WTC11 (cell line): ENCODE measurements around the gene SOD1. TPM values are rescaled to one million over a fixed set of nuclear protein-coding genes. Genes with fewer than 3 reads are reported as not detected.
"Not testable (repeated sequence)": the region's sequence is repeated elsewhere in the genome, so short reads cannot be mapped to it uniquely, and the experiment has no call there.

ENCODE experiments used
- ATAC-seq: fragments of 200-7000 bp; cut with Tn5 transposase; 2 replicates; pipeline ENCODE4 v1.10.0; 2021; ENCODE audit warnings: mild to moderate bottlenecking, moderate library complexity
- CTCF ChIA-PET: fragments of 300-600 bp; sonication (Branson Sonifier 250); formaldehyde crosslinking; loops from one replicate; lab custom pipeline; 2021; ENCODE audit warnings: antibody characterized with exemption; lab: Charles Lee
- POLR2A ChIA-PET: fragments of 350-600 bp; sonication (Branson Sonifier 250); formaldehyde crosslinking; loops from one replicate; lab custom pipeline; 2021; ENCODE audit warnings: antibody characterized with exemption; lab: Charles Lee
- DNase-seq: peaks from one replicate; pipeline ENCODE4 v3.0.0; 2021; ENCODE audit warnings: low spot score
- H3K27ac Mint-ChIP-seq: 2 replicates; pipeline ENCODE4 v1.8.0; 2021; ENCODE audit warnings: mixed read lengths
- H3K27me3 Mint-ChIP-seq: 2 replicates; pipeline ENCODE4 v1.8.0; 2021; ENCODE audit warnings: low read depth, mild to moderate bottlenecking, moderate library complexity, mixed read lengths
- H3K36me3 Mint-ChIP-seq: 2 replicates; pipeline ENCODE4 v1.8.0; 2021; ENCODE audit warnings: mixed read lengths
- H3K4me1 Mint-ChIP-seq: 2 replicates; pipeline ENCODE4 v1.8.0; 2022; ENCODE audit warnings: mixed read lengths
- H3K4me3 Mint-ChIP-seq: 2 replicates; pipeline ENCODE4 v1.8.0; 2021; ENCODE audit warnings: mild to moderate bottlenecking, moderate library complexity, mixed read lengths
- H3K9me3 Mint-ChIP-seq: 2 replicates; pipeline ENCODE4 v1.8.0; 2021; ENCODE audit warnings: mixed read lengths
- ATF2 ChIP-seq: sonication (generic); formaldehyde crosslinking; IDR thresholded peaks from 2 replicates; pipeline ENCODE4 v1.8.1; 2022; ENCODE audit warnings: low read depth, missing genetic modification reagents, borderline replicate concordance
- ATF6 ChIP-seq: sonication (generic); formaldehyde crosslinking; IDR thresholded peaks from 2 replicates; pipeline ENCODE4 v1.8.1; 2023; ENCODE audit warnings: mild to moderate bottlenecking, missing genetic modification reagents
- E2F4 ChIP-seq: sonication (generic); formaldehyde crosslinking; IDR thresholded peaks from 2 replicates; pipeline ENCODE4 v1.8.1; 2022; ENCODE audit warnings: low read depth, mild to moderate bottlenecking, moderate library complexity, missing genetic modification reagents, borderline replicate concordance
- E2F5 ChIP-seq: sonication (generic); formaldehyde crosslinking; IDR thresholded peaks from 2 replicates; pipeline ENCODE4 v1.8.1; 2022; ENCODE audit warnings: mild to moderate bottlenecking, moderate library complexity, missing genetic modification reagents
- FOXP4 ChIP-seq: sonication (generic); formaldehyde crosslinking; IDR thresholded peaks from 2 replicates; pipeline ENCODE4 v1.8.0; 2022; ENCODE audit warnings: mild to moderate bottlenecking, missing genetic modification reagents
- HMGA2 ChIP-seq: fragments of 250-450 bp; sonication (Bioruptor Pico); IDR thresholded peaks from 2 replicates; pipeline ENCODE4 v1.4.0; 2021; ENCODE audit warnings: mild to moderate bottlenecking, moderate library complexity
- IRF1 ChIP-seq: sonication (generic); formaldehyde crosslinking; IDR thresholded peaks from 2 replicates; pipeline ENCODE4 v1.8.0; 2023; ENCODE audit warnings: missing genetic modification reagents
- JAZF1 ChIP-seq: fragments of 250-450 bp; sonication (Bioruptor Pico); IDR thresholded peaks from 2 replicates; pipeline ENCODE4 v1.9.0; 2021; ENCODE audit warnings: moderate library complexity, mild to moderate bottlenecking, inconsistent platforms
- MYBL2 ChIP-seq: sonication (generic); formaldehyde crosslinking; IDR thresholded peaks from 2 replicates; pipeline ENCODE4 v1.8.1; 2023; ENCODE audit warnings: mild to moderate bottlenecking, moderate library complexity, missing genetic modification reagents
- NFYB ChIP-seq: sonication (generic); formaldehyde crosslinking; conservative IDR thresholded peaks from 2 replicates; pipeline ENCODE4 v1.8.0; 2022; ENCODE audit warnings: low read depth, missing genetic modification reagents
- NR1H2 ChIP-seq: sonication (generic); formaldehyde crosslinking; IDR thresholded peaks from 2 replicates; pipeline ENCODE4 v1.9.0; 2021; ENCODE audit warnings: mild to moderate bottlenecking, moderate library complexity, missing genetic modification reagents
- OVOL2 ChIP-seq: fragments of 250-450 bp; sonication (Bioruptor Pico); IDR thresholded peaks from 2 replicates; pipeline ENCODE4 v1.9.0; 2021; ENCODE audit warnings: mild to moderate bottlenecking, borderline replicate concordance
- RELA ChIP-seq: sonication (generic); formaldehyde crosslinking; IDR thresholded peaks from 2 replicates; pipeline ENCODE4 v1.8.1; 2022; ENCODE audit warnings: missing genetic modification reagents, mild to moderate bottlenecking, borderline replicate concordance
- RORB ChIP-seq: fragments of 250-450 bp; sonication (Bioruptor Pico); IDR thresholded peaks from 2 replicates; pipeline ENCODE4 v1.9.0; 2021; ENCODE audit warnings: mild to moderate bottlenecking
- ZBTB43 ChIP-seq: sonication (generic); formaldehyde crosslinking; IDR thresholded peaks from 2 replicates; pipeline ENCODE4 v1.8.1; 2023; ENCODE audit warnings: mild to moderate bottlenecking, missing genetic modification reagents
- total RNA-seq: library from RNA; stranded (reverse); gene quantifications from 3 replicates; pipeline ENCODE4 v1.2.3, GENCODE V29; 2021

Gene SOD1
- total RNA-seq, 1 experiment from 2014 or later = 181 TPM

- Mint-ChIP-seq H3K27me3 (no peaks in the 10 kb centered on the region; the same call in 1 of the 2 replicates), H3K9me3 (peaks cover 5% of the 10 kb centered on the region; the same call in 1 of the 2 replicates), H3K36me3 (no peaks in the 10 kb centered on the region), H3K4me1 (no peaks in the 10 kb centered on the region), H3K27ac (no peak overlapping the region), H3K4me3 (no peak overlapping the region)
- ChIA-PET POLR2A (no interaction called here), CTCF (interaction anchor here (1.6 kb wide), 1 partner anchor 12 kb away, joined by 6 read pairs; no protein-coding TSS in a partner anchor)
- DNase-seq = no peak
- TF ChIP-seq JAZF1 (CRISPR knock-in tag) = no peak
- ATAC-seq = no peak
Measured at GRCh38 chr21:31624961-31625491, 34.5 kb upstream of the SOD1 start.

- CTCF ChIA-PET = interaction anchor here (0.5 kb wide), 1 partner anchor 416 kb away, joined by 3 read pairs; no protein-coding TSS in a partner anchor
- Mint-ChIP-seq H3K27me3 (no peaks in the 10 kb centered on the region), H3K4me1 (no peaks in the 10 kb centered on the region), H3K4me3 (no peak overlapping the region), H3K9me3 (no peaks in the 10 kb centered on the region), H3K27ac (no peak overlapping the region)
- DNase-seq = no peak
- TF ChIP-seq E2F4 (no peak), NFYB (CRISPR knock-in tag) (no peak), RORB (CRISPR knock-in tag) (no peak), HMGA2 (CRISPR knock-in tag) (no peak), FOXP4 (CRISPR knock-in tag) (no peak), IRF1 (CRISPR knock-in tag) (no peak), MYBL2 (CRISPR knock-in tag) (no peak), RELA (CRISPR knock-in tag) (no peak), ATF6 (CRISPR knock-in tag) (no peak), ZBTB43 (CRISPR knock-in tag) (no peak), NR1H2 (CRISPR knock-in tag) (no peak), ATF2 (CRISPR knock-in tag) (no peak), OVOL2 (CRISPR knock-in tag) (no peak), E2F5 (no peak)
- TF ChIP-seq, all 79 proteins: peak for 0
- ATAC-seq = no peak
- POLR2A ChIA-PET = no interaction called here
- H3K36me3 Mint-ChIP-seq = no peaks in the 10 kb centered on the region
Measured at GRCh38 chr21:31629972-31630711, 29.4 kb upstream of the SOD1 start.

- POLR2A ChIA-PET = interaction anchor here (0.5 to 0.6 kb wide), 2 partner anchors 14 to 1490 kb away, joined by 3 to 4 read pairs; no protein-coding TSS in a partner anchor
- not testable (repeated sequence) for H3K9me3 Mint-ChIP-seq
Measured at GRCh38 chr21:31631881-31632280, 27.6 kb upstream of the SOD1 start.

More at GRCh38 chr21:31631881-31632280, 27.6 kb upstream of the SOD1 start:
- H3K36me3 Mint-ChIP-seq, ATAC-seq, H3K4me1 Mint-ChIP-seq, H3K27me3 Mint-ChIP-seq, H3K27ac Mint-ChIP-seq, DNase-seq, CTCF ChIA-PET, H3K4me3 Mint-ChIP-seq: not testable (repeated sequence)
